ENCODE measurements around the gene HPSE2.

DNA sequence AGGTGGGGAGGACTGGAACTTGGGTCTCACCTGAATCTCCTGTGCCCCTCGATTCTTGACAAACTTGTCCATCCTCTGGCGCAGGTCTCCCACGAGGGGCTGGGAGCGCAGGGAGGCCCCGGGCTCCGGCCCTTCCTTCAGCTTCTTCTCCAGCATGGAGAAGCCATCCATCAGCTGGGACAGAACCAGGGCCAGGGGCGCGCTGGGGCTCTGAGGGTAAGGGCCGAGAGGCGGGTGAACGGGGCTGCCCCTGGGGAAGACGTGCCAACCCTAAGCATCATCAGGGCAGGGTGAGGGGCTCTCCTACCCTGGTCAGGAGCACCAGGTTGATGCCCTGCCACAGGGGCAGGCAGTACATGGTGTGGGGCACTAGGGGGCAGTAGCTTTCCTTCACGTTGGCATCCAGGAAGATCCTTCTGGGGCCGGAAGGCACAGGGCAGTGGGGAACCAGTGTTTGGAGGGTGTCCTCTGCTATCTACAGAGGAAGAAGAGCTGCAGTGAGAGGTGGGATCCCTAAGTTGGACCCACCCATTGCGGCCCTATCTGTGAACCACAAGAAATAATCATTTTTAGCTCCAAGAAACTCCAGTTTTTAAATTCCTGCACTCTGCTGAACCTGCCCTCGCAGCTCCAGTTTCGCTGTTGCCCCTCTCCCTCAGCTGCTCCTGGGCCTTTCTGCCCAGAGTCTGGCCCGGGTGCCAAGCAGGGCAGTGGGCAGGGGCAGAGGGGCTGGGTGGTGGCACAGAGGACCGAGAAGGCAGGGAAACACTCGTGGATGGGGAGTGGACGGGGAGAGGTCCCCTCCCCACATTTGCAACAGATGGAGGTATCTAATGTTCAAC is 809.9 kb downstream of the HPSE2 start:
- TF ChIP-seq ZNF274 (IDR thresholded peaks at IDR 0.05; ENCODE audit: low read depth, low read length) (no peak), SUZ12 (IDR thresholded peaks at IDR 0.05; ENCODE audit: extremely low read depth, insufficient read depth, insufficient read length) (no peak), YY1 (IDR thresholded peaks at IDR 0.05; ENCODE audit: insufficient read depth, insufficient read length) (no peak)

Measured in NT2/D1 (cell line).